ENCODE results near the gene ATP8A1.

Gene ATP8A1

DNA sequence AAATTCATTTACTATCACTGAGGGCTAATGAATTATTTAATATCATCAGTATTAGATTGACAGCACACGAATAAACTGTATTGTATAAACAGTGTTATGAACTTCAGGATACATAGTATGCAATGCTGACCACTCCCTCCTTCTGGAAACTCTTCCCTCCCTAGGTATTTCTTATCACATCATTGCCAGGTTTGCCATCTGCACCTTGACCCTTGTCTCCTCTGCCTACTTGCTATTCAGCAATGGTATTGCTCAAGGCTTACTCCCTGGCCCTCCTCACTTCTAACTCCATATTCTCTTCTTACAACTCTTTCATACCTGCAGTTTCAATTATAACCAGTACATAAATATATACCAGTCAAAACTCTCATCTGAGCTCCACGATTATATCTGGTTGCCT is 38.9 kb downstream of the ATP8A1 start:
- TF ChIP-seq, protein P1, sequence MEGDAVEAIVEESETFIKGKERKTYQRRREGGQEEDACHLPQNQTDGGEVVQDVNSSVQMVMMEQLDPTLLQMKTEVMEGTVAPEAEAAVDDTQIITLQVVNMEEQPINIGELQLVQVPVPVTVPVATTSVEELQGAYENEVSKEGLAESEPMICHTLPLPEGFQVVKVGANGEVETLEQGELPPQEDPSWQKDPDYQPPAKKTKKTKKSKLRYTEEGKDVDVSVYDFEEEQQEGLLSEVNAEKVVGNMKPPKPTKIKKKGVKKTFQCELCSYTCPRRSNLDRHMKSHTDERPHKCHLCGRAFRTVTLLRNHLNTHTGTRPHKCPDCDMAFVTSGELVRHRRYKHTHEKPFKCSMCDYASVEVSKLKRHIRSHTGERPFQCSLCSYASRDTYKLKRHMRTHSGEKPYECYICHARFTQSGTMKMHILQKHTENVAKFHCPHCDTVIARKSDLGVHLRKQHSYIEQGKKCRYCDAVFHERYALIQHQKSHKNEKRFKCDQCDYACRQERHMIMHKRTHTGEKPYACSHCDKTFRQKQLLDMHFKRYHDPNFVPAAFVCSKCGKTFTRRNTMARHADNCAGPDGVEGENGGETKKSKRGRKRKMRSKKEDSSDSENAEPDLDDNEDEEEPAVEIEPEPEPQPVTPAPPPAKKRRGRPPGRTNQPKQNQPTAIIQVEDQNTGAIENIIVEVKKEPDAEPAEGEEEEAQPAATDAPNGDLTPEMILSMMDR (IDR thresholded peaks at IDR 0.05; ENCODE audit: low read depth, low read length) = no peak
- Histone ChIP-seq H3K9me3 (ENCODE audit: severe bottlenecking) (no peaks in the 10 kb centered on the region), H3K4me3 (ENCODE audit: low read depth, low read length) (no peak overlapping the region), H3K27me3 (ENCODE audit: insufficient read depth, low read depth, severe bottlenecking) (no peaks in the 10 kb centered on the region), H3K36me3 (peaks cover 5% of the 10 kb centered on the region), H3K27ac (no peak overlapping the region)
- no peak for DNase-seq

DNA sequence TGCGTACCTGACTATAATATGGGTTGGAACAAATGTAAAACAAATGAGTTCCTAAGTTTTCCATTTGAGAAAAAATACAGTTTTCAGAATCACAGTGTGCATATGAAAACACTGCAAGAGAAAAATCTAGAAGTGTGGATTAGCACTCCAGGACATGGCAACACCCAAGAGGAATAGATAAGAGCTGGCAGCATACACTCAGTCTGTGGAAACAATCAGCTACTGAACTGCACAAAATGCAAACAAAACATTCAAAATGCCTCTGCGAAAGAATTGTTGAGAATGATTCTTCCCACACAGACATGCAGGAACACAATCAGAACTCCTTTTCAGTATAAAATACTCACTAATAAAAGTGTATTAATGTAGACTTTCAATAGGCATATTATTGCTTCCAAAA is 39.9 kb downstream of the ATP8A1 start:
- Histone ChIP-seq H3K27me3 (ENCODE audit: insufficient read depth, low read depth, severe bottlenecking) (no peaks in the 10 kb centered on the region), H3K9me3 (ENCODE audit: severe bottlenecking) (no peaks in the 10 kb centered on the region), H3K27ac (no peak overlapping the region), H3K4me3 (ENCODE audit: low read depth, low read length) (no peak overlapping the region), H3K36me3 (peaks cover 5% of the 10 kb centered on the region)
- TF ChIP-seq, protein P1 (IDR thresholded peaks at IDR 0.05; ENCODE audit: low read depth, low read length) = no peak
- no peak for DNase-seq

DNA sequence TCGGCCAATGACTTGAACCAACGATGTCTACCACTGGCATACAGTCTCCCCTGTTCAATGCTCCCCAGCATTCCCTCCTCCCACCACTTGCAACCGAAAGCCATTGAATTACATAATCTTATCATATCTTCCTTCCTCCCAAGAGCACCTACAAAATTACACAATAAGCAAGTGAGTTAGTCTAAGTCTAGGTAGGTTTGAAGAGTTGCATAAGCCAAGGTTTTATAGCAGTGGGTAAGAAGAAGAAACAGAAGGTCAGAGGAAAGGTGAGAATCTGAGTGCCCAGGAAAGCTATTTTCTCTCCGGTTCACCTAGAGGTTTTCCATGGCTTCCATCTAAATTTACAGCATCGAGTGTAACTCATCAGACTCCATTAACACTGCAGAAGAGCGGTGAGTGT is 40.3 kb downstream of the ATP8A1 start:
- Histone ChIP-seq H3K9me3 (ENCODE audit: severe bottlenecking) (no peaks in the 10 kb centered on the region), H3K27me3 (ENCODE audit: insufficient read depth, low read depth, severe bottlenecking) (no peaks in the 10 kb centered on the region), H3K36me3 (peaks cover 5% of the 10 kb centered on the region), H3K4me3 (ENCODE audit: low read depth, low read length) (no peak overlapping the region), H3K27ac (no peak overlapping the region)
- TF ChIP-seq, protein P1 (IDR thresholded peaks at IDR 0.05; ENCODE audit: low read depth, low read length) = no peak
- no peak for DNase-seq

DNA sequence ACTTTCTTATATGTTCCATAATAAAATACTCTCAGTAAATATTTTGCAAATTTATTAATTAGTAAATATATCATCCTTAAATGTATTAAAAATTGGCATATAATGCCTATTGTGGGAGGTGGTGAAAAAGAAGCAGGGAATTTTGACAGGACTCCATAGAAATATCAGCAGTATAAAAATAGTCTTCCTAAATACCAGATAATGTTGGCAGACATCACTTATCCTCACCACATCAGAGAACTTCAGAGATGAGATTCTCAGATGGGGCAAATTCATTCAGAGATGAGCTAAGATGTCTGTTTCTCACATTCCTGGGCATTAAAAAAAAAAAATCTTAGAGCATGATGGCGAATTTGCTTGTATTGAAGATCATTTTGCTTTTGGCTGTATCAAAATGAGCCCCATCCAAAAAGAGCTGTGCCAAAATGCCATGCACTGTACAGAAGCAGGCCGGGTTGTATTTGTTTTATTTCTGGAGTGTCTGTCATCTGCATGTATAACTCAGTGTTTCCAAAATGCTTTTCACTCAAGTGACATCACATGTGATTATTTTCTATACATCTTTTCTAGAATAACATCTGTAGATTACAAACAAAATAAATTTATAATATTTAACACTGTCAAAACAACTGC is 41.7 kb downstream of the ATP8A1 start:
- DNase-seq = no peak
- TF ChIP-seq, protein P1 (IDR thresholded peaks at IDR 0.05; ENCODE audit: low read depth, low read length) = no peak
- Histone ChIP-seq H3K36me3 (peaks cover 8% of the 10 kb centered on the region), H3K4me3 (ENCODE audit: low read depth, low read length) (no peak overlapping the region), H3K27me3 (ENCODE audit: insufficient read depth, low read depth, severe bottlenecking) (no peaks in the 10 kb centered on the region), H3K27ac (no peak overlapping the region), H3K9me3 (ENCODE audit: severe bottlenecking) (no peaks in the 10 kb centered on the region)

DNA sequence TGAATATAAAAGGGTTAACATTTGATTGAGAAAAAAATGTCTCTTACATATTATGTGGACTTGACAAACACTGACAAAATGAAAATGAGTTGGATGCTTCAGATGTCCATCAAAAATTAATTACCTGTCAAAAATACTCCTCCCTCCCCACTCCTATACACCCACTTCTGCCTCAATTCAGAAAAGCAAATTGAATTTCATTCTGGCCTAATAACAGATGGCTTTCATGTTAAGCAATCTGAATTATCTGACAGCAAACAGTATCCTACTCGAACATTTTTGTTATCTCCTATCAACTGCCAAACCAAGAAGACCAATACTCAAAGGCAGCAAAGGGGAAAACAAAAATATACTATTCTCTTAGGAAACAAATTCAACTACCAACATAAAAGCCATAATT is 44.0 kb downstream of the ATP8A1 start:
- TF ChIP-seq, protein P1 (IDR thresholded peaks at IDR 0.05; ENCODE audit: low read depth, low read length) = no peak
- DNase-seq = no peak
- H3K36me3 ChIP-seq = peaks cover 8% of the 10 kb centered on the region
- no peaks in the 10 kb centered on the region for H3K27me3 ChIP-seq (ENCODE audit: insufficient read depth, low read depth, severe bottlenecking)
- no peaks in the 10 kb centered on the region for H3K9me3 ChIP-seq (ENCODE audit: severe bottlenecking)
- no peak overlapping the region for H3K4me3 ChIP-seq (ENCODE audit: low read depth, low read length)
- no peak overlapping the region for H3K27ac ChIP-seq

DNA sequence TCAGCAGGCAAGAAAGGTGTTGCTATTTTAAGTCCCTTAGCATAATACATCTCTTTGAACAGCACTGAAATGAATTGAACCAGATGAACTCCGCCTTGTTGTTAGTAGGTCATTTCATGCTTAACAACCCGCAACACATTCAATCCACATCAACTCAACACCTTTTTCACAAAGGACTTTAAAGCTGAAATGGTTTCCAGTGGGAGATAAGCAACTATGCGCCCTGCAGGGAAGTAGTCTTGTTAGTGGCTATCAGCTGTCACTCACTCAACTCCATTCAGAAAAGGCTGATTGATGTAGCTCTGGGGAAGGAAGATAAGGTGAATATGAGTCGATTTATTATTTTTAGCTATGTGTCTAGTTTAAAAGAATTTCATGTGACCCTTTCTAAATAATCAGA is 46.0 kb downstream of the ATP8A1 start:
- DNase-seq = no peak
- TF ChIP-seq, protein P1 (IDR thresholded peaks at IDR 0.05; ENCODE audit: low read depth, low read length) = no peak
- Histone ChIP-seq H3K27ac (no peak overlapping the region), H3K4me3 (ENCODE audit: low read depth, low read length) (no peak overlapping the region), H3K9me3 (ENCODE audit: severe bottlenecking) (no peaks in the 10 kb centered on the region), H3K36me3 (peaks cover 11% of the 10 kb centered on the region), H3K27me3 (ENCODE audit: insufficient read depth, low read depth, severe bottlenecking) (no peaks in the 10 kb centered on the region)

Data from WERI-Rb-1 (cell line).